ENCODE data around the gene ACOD1.
A peak's percentile ranks its signal among the peaks of the same experiment; 100 is the strongest.

ACOD1 gene

DNA sequence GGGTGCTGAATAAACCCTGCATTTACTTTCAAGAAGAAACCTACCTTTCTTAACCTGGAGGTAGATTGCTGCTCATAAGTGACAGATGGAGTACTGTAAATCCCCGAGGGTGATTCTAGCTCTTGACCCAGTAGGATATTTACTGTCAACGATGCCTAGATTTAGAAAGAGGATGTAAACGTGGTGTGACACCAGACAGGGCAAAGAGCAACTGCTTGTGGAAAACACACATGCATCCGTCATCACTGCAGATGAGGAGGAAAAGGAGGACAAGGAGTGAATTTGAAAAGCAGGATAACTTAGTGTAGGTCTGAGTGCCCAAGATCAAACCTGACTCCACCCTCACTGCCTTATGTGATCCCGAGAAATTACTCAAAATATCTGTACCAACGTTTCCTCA is 33.8 kb downstream of the ACOD1 start:
- Histone ChIP-seq H3K4ac (ENCODE audit: low read depth, low read length) (no peak overlapping the region), H3K4me3 (ENCODE audit: low read length) (no peak overlapping the region), H3K23ac (ENCODE audit: low read length) (no peak overlapping the region), H2BK120ac (ENCODE audit: low read depth, low read length) (no peak overlapping the region), H3K79me2 (ENCODE audit: control insufficient read depth, insufficient read depth, low read length) (no peaks in the 10 kb centered on the region), H3K27me3 (ENCODE audit: insufficient read depth, low read length, poor library complexity) (no peaks in the 10 kb centered on the region), H3K79me1 (ENCODE audit: low read length) (no peaks in the 10 kb centered on the region), H3K4me2 (ENCODE audit: low read length) (no peak overlapping the region), H3K9ac (ENCODE audit: low read length) (no peak overlapping the region), H3K56ac (ENCODE audit: low read length) (no peak overlapping the region), H4K5ac (ENCODE audit: low read length) (no peak overlapping the region), H3K4me1 (ENCODE audit: control insufficient read depth, low read depth, low read length) (no peaks in the 10 kb centered on the region), H2BK5ac (ENCODE audit: low read length) (no peak overlapping the region), H3K27ac (ENCODE audit: low read depth, low read length) (no peak overlapping the region), H2AK5ac (ENCODE audit: low read length) (no peak overlapping the region), H3K18ac (ENCODE audit: low read length) (no peak overlapping the region), H2BK15ac (replicated peaks; ENCODE audit: low read depth) (no peak overlapping the region), H4K8ac (ENCODE audit: low read depth, low read length) (no peak overlapping the region), H3K36me3 (ENCODE audit: control insufficient read depth, insufficient read depth, low read length) (no peaks in the 10 kb centered on the region)
- WGBS (ENCODE audit: extremely low coverage, insufficient coverage, low lambda C conversion rate), result no CpG with 5 or more reads among the region's 6 CpGs
- no peak for DNase-seq

- no peak overlapping the region for H2BK5ac ChIP-seq (ENCODE audit: low read length)
- H2BK120ac ChIP-seq (ENCODE audit: low read depth, low read length), result no peak overlapping the region
- DNase-seq, result no peak
- H3K23ac ChIP-seq (ENCODE audit: low read length), result no peak overlapping the region
- WGBS (ENCODE audit: extremely low coverage, insufficient coverage, low lambda C conversion rate), result 100% methylated on average over 2 of the region's 5 CpGs
- H3K36me3 ChIP-seq (ENCODE audit: control insufficient read depth, insufficient read depth, low read length), result no peaks in the 10 kb centered on the region
- no peaks in the 10 kb centered on the region for H3K79me1 ChIP-seq (ENCODE audit: low read length)
- H3K4me2 ChIP-seq (ENCODE audit: low read length), result no peak overlapping the region
- no peaks in the 10 kb centered on the region for H3K79me2 ChIP-seq (ENCODE audit: control insufficient read depth, insufficient read depth, low read length)
- no peak overlapping the region for H3K9ac ChIP-seq (ENCODE audit: low read length)
- H4K5ac ChIP-seq (ENCODE audit: low read length), result no peak overlapping the region
- no peak overlapping the region for H3K27ac ChIP-seq (ENCODE audit: low read depth, low read length)
- H4K8ac ChIP-seq (ENCODE audit: low read depth, low read length), result no peak overlapping the region
- no peak overlapping the region for H3K56ac ChIP-seq (ENCODE audit: low read length)
- H3K4me1 ChIP-seq (ENCODE audit: control insufficient read depth, low read depth, low read length), result no peaks in the 10 kb centered on the region
- no peak overlapping the region for H2BK15ac ChIP-seq (replicated peaks; ENCODE audit: low read depth)
- H3K18ac ChIP-seq (ENCODE audit: low read length), result no peak overlapping the region
- H3K27me3 ChIP-seq (ENCODE audit: insufficient read depth, low read length, poor library complexity), result no peaks in the 10 kb centered on the region
- no peak overlapping the region for H3K4me3 ChIP-seq (ENCODE audit: low read length)
- H2AK5ac ChIP-seq (ENCODE audit: low read length), result no peak overlapping the region
- no peak overlapping the region for H3K4ac ChIP-seq (ENCODE audit: low read depth, low read length)
These were observed 35.4 kb downstream of the ACOD1 start for GRCh38 chr13:76983676-76984075.

DNA sequence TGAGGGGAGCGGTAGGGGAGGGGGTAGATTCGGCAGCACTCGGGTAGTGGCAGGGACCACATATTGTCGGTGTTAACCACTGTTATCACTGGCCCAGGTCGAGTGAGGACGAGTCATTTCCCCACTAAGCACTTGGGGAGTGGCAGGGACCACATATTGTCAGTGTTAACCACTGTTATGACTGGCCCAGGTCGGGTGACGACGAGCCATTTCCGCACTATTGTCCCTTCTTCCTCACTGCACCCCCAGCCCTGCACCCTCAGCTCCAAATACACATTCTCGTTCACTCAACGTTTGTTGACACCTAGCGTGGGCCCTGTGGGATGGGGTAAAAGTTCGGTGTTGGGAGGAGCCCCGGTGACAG is 43.1 kb downstream of the ACOD1 start:
- H3K27ac ChIP-seq (ENCODE audit: low read depth, low read length), result no peak overlapping the region
- DNase-seq, result no peak
- WGBS (ENCODE audit: extremely low coverage, insufficient coverage, low lambda C conversion rate), result no CpG with 5 or more reads among the region's 15 CpGs

DNA sequence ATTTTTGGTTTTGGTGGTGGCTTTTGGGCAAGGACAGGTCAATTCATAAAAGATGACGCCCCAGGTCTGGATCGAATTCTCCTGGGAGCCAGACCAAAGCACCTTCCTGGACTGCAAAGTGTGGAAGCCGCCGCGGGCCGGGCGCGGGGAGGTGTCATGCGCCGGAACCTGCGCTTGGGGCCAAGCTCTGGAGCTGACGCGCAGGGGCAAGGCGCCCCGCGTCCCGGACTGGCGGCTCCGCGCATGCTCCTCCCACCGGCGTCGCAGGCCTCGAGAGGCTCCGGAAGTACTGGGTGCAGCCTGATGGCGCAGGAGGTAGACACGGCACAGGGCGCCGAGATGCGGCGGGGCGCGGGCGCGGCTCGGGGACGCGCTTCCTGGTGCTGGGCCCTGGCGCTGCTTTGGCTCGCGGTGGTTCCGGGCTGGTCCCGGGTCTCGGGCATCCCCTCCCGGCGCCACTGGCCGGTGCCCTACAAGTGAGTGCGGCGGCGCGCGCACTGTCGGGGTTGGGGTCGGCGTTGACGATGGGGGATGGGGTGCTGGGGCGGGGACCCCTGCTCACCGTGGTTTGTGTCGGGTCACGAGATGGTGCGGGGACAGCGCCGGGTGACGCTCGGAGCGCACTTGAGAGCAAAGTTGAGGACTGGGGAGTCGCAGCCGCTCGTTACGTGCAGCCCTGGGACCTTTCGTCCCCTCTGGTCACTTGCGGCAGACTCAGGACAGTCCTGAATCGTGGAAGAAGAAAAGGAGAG is 43.7 kb downstream of the ACOD1 start, which contains the start of gene CLN5:
CLN5 (plus strand) TSS at position 286 of the 752 bp plus-strand sequence; CDS start at position 304, 18 bp downstream.
- no peak within 1 kb of the TSS for H3K4ac ChIP-seq (ENCODE audit: low read depth, low read length)
- peak within 1 kb of the TSS; percentile 96 for H3K56ac ChIP-seq (ENCODE audit: low read length)
- H4K5ac ChIP-seq (ENCODE audit: low read length), result no peak within 1 kb of the TSS
- H3K79me2 ChIP-seq (ENCODE audit: control insufficient read depth, insufficient read depth, low read length), result no peaks in the 10 kb centered on the region
- H3K23ac ChIP-seq (ENCODE audit: low read length), result no peak within 1 kb of the TSS
- H3K79me1 ChIP-seq (ENCODE audit: low read length), result peaks cover 6% of the 10 kb centered on the region
- H4K8ac ChIP-seq (ENCODE audit: low read depth, low read length), result no peak within 1 kb of the TSS
- WGBS (ENCODE audit: extremely low coverage, insufficient coverage, low lambda C conversion rate), result no CpG with 5 or more reads among the region's 73 CpGs
- H3K27ac ChIP-seq (ENCODE audit: low read depth, low read length), result peak within 1 kb of the TSS; percentile 33
- peak within 1 kb of the TSS; percentile 18 for H2BK120ac ChIP-seq (ENCODE audit: low read depth, low read length)
- H2AK5ac ChIP-seq (ENCODE audit: low read length), result no peak within 1 kb of the TSS
- no peaks in the 10 kb centered on the region for H3K36me3 ChIP-seq (ENCODE audit: control insufficient read depth, insufficient read depth, low read length)
- H3K4me1 ChIP-seq (ENCODE audit: control insufficient read depth, low read depth, low read length), result no peaks in the 10 kb centered on the region
- H2BK15ac ChIP-seq (replicated peaks; ENCODE audit: low read depth), result no peak within 1 kb of the TSS
- H3K18ac ChIP-seq (ENCODE audit: low read length), result peak within 1 kb of the TSS; percentile 78
- H3K27me3 ChIP-seq (ENCODE audit: insufficient read depth, low read length, poor library complexity), result no peaks in the 10 kb centered on the region
- DNase-seq, result peak; percentile 95
- H3K4me3 ChIP-seq (ENCODE audit: low read length), result peak within 1 kb of the TSS; percentile 84
- H2BK5ac ChIP-seq (ENCODE audit: low read length), result no peak within 1 kb of the TSS
- peak within 1 kb of the TSS; percentile 92 for H3K4me2 ChIP-seq (ENCODE audit: low read length)
- H3K9ac ChIP-seq (ENCODE audit: low read length), result peak within 1 kb of the TSS; percentile 83

More for the DNA sequence above, 43.1 kb downstream of the ACOD1 start:
- peak overlapping the region; percentile 65 for H3K9ac ChIP-seq (ENCODE audit: low read length)
- no peaks in the 10 kb centered on the region for H3K36me3 ChIP-seq (ENCODE audit: control insufficient read depth, insufficient read depth, low read length)
- no peak overlapping the region for H4K8ac ChIP-seq (ENCODE audit: low read depth, low read length)
- peak overlapping the region; percentile 82 for H3K56ac ChIP-seq (ENCODE audit: low read length)
- no peak overlapping the region for H3K18ac ChIP-seq (ENCODE audit: low read length)
- no peaks in the 10 kb centered on the region for H3K79me2 ChIP-seq (ENCODE audit: control insufficient read depth, insufficient read depth, low read length)
- H3K23ac ChIP-seq (ENCODE audit: low read length), result no peak overlapping the region
- no peak overlapping the region for H2BK5ac ChIP-seq (ENCODE audit: low read length)
- H3K4me2 ChIP-seq (ENCODE audit: low read length), result peak overlapping the region; percentile 82
- H3K79me1 ChIP-seq (ENCODE audit: low read length), result peaks cover 6% of the 10 kb centered on the region
- no peaks in the 10 kb centered on the region for H3K4me1 ChIP-seq (ENCODE audit: control insufficient read depth, low read depth, low read length)
- no peak overlapping the region for H2AK5ac ChIP-seq (ENCODE audit: low read length)
- H2BK120ac ChIP-seq (ENCODE audit: low read depth, low read length), result no peak overlapping the region
- H2BK15ac ChIP-seq (replicated peaks; ENCODE audit: low read depth), result no peak overlapping the region
- no peak overlapping the region for H3K4ac ChIP-seq (ENCODE audit: low read depth, low read length)
- no peaks in the 10 kb centered on the region for H3K27me3 ChIP-seq (ENCODE audit: insufficient read depth, low read length, poor library complexity)
- peak overlapping the region; percentile 38 for H3K4me3 ChIP-seq (ENCODE audit: low read length)
- no peak overlapping the region for H4K5ac ChIP-seq (ENCODE audit: low read length)

DNA sequence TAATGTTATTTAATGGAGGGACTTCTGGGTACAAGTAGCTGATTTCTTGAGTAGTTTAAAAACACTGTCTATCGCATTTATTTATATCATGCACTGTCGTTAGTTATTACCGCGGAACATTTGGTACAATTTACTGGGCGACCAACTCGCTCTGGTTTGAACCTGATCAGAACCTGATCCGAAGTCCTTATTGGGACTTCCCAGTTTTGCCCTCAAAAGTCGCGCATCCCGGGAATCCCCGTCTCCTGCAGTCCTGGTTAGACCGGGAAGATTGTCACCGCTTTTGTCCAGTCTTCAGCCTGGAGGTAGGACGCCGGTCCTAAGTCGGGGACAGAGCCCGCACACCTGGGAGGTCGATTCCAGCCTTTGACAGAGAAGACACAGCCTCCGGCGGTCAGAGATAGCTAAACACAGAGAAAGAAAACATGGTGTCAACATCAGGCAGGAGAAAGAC is 44.3 kb downstream of the ACOD1 start:
- Histone ChIP-seq H3K27me3 (ENCODE audit: insufficient read depth, low read length, poor library complexity) (no peaks in the 10 kb centered on the region), H3K36me3 (ENCODE audit: control insufficient read depth, insufficient read depth, low read length) (no peaks in the 10 kb centered on the region), H3K27ac (ENCODE audit: low read depth, low read length) (peak overlapping the region; percentile 33), H3K9ac (ENCODE audit: low read length) (peak overlapping the region; percentile 83), H2AK5ac (ENCODE audit: low read length) (no peak overlapping the region), H3K4ac (ENCODE audit: low read depth, low read length) (no peak overlapping the region), H3K23ac (ENCODE audit: low read length) (no peak overlapping the region), H2BK120ac (ENCODE audit: low read depth, low read length) (no peak overlapping the region), H3K4me2 (ENCODE audit: low read length) (peak overlapping the region; percentile 92), H4K8ac (ENCODE audit: low read depth, low read length) (no peak overlapping the region), H3K79me1 (ENCODE audit: low read length) (peaks cover 6% of the 10 kb centered on the region), H3K18ac (ENCODE audit: low read length) (peak overlapping the region; percentile 78), H2BK5ac (ENCODE audit: low read length) (no peak overlapping the region), H2BK15ac (replicated peaks; ENCODE audit: low read depth) (no peak overlapping the region), H3K4me3 (ENCODE audit: low read length) (peak overlapping the region; percentile 84), H3K56ac (ENCODE audit: low read length) (peak overlapping the region; percentile 96), H3K79me2 (ENCODE audit: control insufficient read depth, insufficient read depth, low read length) (no peaks in the 10 kb centered on the region), H3K4me1 (ENCODE audit: control insufficient read depth, low read depth, low read length) (no peaks in the 10 kb centered on the region), H4K5ac (ENCODE audit: low read length) (no peak overlapping the region)
- DNase-seq, result peak; percentile 46
- WGBS (ENCODE audit: extremely low coverage, insufficient coverage, low lambda C conversion rate), result no CpG with 5 or more reads among the region's 20 CpGs
